ENCODE results near the gene LAYN.

The LAYN gene, protein sequence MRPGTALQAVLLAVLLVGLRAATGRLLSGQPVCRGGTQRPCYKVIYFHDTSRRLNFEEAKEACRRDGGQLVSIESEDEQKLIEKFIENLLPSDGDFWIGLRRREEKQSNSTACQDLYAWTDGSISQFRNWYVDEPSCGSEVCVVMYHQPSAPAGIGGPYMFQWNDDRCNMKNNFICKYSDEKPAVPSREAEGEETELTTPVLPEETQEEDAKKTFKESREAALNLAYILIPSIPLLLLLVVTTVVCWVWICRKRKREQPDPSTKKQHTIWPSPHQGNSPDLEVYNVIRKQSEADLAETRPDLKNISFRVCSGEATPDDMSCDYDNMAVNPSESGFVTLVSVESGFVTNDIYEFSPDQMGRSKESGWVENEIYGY

DNA sequence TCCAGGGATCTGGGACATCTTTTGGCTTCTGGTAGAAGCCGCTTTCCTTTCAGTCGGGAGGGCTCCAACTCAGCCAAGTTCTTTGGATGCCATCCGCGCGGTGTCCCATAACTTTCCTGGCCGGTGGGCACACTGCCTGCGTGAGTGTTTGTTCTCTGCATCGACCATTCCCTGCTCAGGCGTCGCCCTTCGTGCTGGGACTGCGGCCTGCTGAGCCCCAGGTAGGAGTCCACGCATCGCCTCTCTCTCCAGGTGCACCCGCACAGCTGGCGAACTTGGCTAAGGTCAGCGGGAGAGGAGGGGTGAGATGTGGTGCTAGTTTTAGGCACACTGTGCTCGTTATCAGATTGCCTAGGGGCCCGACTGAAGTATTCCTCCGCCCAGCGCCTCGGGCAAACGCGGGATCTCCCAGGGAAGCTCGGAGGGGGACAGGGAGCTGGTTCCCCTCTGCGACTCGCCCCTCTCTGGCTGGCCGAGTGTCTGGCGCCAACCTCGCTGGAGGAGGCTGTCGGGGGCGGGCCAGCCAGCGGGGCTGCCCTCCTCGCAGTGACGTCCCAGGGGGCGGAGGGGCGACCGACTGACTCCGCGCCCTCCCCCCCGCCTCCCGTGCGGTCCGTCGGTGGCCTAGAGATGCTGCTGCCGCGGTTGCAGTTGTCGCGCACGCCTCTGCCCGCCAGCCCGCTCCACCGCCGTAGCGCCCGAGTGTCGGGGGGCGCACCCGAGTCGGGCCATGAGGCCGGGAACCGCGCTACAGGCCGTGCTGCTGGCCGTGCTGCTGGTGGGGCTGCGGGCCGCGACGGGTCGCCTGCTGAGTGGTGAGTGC is at the start of gene LAYN:
Gene LAYN (plus strand): TSS at position 607 of the 823 bp plus-strand sequence. CDS start 124 bp downstream, at position 731.
- peak; percentile 35 for DNase-seq

DNA sequence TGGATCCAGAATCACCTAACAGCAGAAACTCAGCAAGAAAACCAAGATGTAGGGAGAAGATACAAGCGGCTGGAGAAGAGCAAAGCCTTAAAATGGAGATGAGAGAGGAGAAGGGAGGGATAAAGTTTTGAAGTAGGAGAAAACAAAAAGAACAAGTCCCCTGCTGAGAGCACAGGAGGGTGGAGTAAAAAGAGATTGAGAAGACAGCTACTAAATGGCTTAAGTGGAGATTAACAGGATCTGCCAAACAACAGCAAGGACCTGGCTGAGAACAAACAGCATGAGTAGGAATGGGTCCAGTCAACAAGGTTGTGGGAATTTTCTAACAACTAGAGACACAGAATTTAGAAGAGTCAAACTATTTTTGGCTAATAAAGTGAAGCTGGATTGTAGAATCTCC is 46.5 kb upstream of the LAYN start:
- DNase-seq: no peak

DNA sequence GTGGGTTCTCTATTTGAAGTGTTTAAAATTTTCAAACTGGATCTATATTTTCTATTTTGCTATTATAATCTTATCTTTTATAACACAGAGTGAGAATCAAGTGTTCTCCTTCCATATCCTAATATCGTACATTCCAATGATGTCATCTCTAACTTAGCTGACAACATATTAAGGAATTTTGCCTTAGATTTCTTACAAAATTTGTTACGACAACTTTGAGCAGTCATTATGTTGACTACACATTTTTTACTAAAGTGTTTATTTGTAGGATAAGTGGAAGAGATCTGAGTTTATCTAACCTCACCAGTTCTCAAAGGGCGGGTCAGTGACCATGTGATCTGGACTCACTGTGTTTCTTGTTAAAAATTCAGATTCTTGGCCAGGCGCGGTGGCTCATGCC is 41.0 kb upstream of the LAYN start:
- no peak for DNase-seq

DNA sequence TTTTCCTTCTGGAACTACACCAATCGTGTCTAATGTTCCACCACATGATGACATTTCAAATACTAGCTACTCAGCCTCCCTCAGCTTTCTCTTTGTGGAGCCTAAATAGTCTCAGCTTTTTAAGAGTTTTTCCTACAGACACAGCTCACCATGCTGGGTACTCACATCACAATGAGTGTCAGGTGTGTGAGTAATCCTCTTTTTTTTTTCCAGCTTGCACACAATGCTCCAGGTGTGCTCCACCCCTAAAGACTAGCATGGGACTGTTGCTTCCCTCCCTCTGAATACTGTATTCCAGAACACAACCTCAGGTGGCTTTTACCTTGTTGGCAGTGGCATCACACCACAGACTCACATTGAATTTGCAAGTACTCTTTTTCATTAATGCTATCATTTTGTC is 40.0 kb upstream of the LAYN start:
- no peak for DNase-seq

DNA sequence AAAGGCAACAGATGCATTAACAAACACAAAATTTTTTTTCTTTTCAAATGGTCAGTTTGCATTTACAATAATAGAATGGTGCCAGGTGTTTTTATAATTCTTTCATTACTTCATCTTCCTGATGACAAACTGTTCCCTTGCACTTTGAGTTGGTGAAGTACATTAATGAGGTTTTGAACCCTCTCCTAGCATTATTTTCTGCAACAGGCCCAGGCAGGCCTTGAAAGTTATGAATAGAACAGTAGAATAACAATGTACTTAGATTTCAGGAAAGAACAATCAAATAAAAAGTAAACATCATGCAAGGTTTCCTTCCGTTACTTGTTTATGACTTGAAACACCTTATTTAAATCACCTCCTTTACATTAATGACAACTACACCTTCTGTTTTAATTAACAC is 37.9 kb upstream of the LAYN start:
- no peak for DNase-seq

DNA sequence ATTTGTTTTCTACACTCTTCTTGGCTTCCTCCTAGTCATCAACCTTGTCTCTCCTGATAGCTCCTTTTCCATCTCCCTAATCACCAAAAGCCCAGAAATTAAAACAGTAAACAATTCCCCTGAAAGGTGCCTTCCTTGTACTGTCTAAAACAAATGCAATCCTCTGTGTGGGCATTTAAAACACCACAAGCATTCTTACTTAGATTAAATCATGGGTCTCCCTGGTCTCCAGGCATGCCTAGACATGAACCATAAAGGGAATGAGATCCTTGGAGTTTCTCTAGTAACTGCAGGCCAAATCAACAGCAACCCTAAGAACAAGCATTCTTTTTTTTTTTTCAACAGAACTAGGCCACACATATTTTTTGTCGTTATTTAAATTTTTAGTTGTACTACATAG is 30.2 kb upstream of the LAYN start:
- DNase-seq: no peak

DNA sequence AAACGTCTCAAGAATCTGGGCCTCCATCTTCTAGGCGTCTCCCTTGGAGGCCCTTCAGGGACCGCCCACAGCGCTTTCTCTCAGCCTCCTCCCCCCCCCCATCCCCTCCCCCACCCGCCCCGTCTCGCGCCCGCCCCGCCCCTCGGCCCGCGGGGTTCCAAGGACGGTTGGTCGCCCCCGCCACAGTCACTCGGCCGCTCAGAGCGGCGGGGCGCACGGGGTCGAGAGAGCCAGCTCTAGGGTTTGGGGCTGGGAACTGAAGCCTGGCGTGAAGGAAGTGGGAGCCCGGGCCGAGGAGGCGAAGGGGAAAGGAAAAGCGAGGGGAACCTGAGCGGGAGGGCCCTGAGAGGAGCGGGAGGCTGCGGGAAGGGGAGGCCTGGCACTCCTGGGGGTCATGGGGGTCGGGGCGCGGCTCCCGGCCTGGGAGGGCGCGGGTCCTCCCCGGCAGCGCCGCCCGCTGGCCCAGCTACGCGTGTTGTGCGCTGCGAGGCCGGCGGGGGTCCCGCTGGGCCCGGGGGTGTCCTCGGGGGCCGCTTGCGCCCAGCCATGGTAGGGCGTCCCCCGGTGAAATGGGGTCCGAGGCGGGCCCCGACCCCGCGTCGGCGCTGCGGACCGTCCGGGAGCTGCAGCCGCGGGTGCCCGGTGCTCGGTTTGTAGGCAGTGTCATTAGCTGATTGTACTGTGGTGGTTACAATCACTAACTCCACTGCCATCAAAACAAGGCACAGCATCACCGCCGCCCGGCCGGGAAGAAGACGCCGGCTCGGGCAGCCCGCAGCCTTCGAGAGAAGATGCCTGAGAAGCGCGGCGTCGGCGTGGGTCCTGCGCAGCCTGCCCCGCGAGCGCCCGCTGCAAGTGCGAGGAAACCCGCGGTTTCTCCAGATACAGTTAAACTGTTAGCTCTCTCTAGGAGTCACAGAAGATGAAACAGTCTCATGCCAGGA is 28.0 kb upstream of the LAYN start, which contains the start of gene BTG4:
Gene BTG4 (minus strand): TSS at position 91 of the 944 bp plus-strand sequence. CDS start 13,610 bp downstream, outside the sequence.
- DNase-seq: peak; percentile 27

DNA sequence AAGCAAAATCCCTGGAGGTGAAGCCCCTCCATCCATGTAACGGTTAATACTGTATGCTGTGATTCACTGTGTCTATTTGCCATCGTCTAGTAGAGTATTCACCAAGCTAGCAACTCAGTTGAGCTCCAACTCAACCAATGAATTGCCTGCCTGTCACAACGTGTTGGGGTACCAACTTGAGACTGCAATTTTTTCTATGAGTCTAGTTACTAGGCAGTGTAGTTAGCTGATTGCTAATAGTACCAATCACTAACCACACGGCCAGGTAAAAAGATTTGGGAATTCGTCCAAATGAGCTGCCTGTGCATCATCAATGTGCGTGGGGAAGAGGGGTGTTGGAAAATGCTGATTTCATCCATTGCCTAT is 27.3 kb upstream of the LAYN start:
- DNase-seq: no peak

DNA sequence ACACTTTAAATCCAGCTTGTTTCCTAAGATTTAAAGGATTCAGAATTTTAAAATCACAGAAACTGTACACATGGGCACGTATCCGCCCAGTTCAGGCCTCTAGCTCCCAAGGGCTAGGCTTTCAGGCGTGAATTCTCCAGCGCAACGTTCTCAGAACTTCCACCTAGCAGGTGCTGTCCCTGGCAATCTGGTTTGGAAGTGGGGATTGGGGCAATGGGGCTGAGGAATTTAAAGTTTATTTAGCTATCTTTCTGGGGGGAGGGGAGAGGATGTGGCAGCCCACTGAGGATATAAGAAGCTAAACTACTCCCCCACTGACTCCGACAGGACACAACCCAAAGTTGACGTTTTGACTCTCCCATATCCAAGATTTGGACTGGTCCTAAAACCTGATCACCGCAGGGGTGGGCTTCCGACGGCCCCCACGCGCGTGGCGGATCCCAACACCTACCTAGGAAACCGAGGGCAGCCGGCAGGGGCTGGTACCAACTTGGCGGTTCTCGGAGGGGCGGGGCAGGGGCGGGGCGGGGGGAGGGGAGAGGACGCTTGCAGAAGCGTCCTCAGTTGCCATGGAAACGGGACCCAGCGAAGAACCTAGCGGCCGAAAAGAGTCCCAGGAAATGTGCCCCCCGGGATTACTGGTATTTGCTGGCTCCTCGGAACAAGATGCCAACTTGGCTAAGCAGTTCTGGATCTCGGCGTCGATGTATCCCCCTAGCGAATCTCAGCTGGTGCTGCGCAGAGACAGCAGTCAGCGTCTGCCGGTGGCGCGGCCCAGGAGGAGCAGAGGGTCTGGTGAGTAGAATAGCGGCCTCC is 26.1 kb upstream of the LAYN start, which contains the start of gene HOATZ:
Gene HOATZ (plus strand): TSS at position 563 of the 816 bp plus-strand sequence. CDS start 7 bp downstream, at position 570.
- DNase-seq: peak; percentile 25

DNA sequence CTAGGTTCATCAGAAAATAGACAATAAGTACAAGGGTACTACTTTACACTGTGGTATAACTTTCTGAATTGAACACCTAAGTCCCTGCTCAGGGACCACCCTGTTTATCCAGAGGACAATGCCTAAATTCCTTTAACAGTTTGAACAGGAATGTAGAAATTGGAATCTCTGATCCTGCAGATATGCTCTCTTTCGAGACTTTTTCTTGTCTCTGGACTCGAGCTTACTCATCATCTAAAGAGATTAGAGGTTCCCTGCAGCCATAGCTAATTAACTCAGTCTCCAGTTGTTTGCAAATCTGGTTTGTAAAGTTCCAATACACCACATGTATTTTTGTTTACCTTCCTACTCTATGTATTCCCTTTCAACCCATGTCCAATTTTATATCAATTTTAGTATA is 24.9 kb upstream of the LAYN start:
- DNase-seq: no peak

DNA sequence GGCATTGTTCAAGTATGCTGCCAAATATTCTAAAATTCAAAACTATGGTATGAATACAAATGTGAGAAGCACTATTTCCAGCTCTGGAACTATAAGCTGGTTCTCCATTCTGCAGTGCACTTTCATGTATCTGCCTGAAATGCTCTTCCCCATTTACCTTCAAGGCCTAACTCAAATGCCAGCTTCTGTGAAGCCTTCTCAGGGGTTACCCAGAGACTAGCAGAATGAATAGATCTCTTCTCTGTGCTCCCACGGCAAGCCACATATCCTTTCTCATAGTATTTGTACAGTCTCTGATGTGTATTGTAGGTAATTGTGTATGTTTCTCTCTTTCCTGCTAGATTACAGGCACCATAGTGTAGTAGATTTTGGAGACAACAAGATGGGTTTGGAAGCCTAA is 21.9 kb upstream of the LAYN start:
- DNase-seq: no peak

DNA sequence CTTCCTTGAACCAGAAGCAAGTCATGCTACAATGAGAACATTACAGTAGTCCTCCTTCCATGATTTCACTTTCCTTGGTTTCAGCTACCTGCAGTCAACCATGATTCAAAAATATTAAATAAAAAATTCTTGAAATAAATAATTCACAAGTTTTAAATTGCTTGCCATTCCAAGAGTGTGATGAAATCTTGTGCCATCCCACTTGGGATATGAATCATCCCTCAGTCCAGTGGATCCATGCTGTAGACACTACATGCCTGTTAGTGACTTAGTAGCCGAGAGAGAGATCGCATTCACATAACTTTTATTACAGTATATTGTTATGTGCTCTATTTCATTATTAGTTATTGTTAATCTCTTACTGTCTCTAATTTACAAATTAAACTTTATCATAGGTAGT is 20.0 kb upstream of the LAYN start:
- DNase-seq: no peak

DNA sequence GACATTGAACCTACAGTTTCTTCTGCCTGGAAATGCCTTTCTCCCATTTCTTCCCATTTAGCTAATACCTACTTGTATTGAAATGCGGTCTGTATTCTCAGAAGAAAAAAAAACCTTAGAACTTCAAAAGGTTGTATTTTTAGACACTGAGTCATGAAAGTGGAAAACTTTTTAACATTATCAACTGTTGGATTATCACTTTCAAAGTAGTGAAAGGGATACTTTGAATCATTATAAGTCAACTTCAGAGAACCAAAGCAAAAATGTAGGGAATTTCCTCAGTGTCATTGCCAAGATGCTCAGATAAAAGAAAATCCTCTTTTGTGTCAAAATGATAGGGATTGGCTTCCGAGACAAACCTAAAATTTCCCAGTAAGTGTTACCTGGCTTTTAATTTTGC is 19.4 kb upstream of the LAYN start:
- no peak for DNase-seq

DNA sequence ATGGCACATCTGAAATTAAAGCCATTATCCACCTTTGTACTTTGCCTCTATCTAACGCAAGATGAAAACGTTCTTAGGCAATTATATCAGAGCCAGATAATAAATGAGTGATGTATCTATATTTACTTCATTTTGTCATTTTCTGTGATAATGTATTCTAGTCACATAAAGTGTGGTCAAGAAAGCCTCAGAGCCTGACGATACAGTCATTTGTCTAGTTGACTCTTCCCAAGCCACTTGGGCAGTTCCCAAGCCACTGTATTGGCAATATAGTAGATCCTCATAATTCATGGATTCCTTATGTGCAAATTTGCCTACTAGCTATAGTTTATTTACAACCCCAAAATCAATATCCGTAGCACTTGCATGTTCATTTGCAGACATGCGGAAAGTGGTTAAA is 18.1 kb upstream of the LAYN start:
- DNase-seq: no peak

DNA sequence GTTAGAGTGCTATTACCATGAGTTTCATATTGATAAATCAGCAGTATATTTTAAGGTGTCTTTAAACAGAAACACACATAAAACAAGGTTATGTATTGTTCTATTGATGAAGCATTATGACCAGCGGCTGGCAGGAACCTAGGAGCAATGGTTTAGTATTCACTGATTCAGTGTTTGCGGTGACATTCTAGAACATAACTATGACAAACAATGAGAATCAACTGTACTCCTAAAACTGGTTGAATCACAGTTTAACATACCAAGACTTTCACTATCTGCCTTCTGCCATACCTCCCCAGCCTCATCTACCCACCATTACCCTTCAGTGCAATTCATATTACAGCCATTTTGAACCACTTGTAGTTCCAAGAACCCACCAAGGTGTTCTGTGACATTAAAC is 17.2 kb upstream of the LAYN start:
- no peak for DNase-seq

DNA sequence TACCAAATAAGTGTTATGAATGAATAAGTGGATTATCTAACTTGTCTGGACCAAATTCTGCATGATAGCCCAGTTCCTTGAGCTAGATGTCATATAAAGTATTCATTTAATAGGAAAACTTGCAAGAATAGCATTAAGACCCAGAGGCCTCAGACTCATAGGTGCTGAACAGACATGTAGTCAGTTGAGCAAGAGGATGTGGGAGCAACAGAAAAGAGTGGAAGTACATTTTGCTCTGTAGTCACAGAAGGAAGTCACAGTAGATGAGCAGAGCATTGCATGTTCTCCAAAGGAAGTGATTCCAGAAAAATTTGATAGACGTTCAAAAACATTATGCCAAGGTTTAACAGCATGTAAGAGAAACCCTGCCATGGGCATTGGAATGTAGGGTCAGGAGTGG is 16.5 kb upstream of the LAYN start:
- no peak for DNase-seq

DNA sequence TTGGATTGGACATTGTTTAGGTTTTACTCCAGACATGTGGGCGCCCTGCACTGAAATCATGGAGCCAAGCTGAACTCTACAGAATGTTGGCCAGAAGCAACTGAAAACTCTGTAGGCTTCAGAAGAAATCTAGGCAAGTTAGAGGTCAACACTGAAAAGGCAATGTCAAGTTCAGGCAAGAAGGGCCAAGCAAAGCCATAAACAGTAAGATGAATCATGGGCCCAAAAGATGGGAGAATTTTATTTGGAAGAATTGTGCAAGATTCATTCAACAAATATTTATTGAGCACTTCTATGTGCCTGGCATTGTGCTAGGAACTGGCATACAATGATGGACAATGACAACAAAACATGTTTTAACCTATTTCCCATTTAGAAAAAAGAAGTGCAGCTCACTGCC is 15.1 kb upstream of the LAYN start:
- DNase-seq: no peak

DNA sequence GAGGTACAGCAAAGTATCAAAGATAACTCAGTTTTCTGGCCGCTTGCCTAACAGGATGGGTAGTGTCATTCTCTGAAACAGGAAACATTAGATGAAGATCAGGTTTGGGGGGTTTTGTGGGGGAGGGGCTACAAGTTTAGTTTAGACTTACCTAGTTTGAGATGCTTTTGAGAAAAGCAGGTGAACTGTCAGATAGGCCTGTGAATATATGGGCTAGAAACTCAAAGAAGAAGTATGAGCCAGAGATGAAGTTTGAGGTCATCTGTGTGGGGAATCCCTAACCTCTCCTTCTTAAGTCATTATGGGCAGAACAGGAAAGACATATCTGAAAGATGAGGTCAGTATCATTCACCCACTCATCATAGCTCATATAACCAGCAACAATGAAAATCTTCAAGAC is 14.0 kb upstream of the LAYN start:
- DNase-seq: no peak

DNA sequence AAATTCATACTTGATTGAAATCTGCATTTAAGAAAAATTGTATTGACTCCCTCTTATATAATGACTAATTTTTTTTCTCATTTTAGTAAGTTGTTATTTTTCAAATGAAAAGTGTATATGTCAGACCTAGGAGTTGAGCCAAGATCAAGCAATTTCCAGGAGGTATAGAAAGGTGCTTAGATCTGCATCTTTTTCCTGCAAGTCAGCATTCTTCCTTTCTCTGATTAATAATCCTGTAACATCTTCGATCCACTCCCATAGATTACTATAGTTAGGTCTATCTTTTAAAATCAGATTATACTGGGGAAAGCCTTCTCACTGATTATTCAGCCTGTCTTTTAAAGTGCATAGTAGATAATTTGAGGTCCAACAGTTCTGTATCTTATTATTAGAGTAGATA is 13.2 kb upstream of the LAYN start:
- no peak for DNase-seq

DNA sequence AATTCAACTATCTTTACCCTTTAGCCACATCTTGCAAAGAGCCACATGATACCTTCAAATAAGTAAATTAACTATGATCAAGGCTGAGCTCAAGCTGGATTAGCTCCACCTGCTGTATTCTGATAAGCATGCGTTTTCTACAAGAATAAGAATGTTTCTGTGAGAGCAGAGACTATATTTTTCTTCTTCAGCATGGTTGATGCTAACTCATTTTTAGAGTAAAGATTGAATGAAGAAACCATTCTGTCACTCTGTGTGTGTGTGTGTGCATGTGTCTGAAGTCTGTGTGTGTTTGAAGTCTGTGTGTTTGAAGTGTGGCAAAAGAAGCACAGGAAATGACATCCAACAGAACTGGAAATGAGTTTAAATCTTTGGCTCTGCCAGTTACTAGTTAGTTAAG is 12.0 kb upstream of the LAYN start:
- DNase-seq: no peak

DNA sequence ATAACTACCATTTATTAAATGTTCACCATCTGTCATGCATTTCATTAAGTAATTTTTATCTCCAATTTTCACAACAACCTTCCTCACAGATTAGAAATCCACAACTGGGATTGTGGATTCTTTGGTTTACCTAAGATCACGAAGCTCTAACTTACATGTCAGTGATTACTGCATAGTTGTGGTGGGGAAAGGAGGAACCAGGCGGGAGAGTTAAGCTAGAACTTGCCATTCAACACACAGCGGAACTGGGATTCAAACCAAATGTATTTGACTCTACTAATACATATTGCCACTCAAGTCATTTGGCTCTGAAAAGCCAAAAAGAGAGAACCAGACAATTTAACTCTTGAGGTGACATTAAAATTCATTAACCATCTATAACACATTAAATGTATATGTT is 10.4 kb upstream of the LAYN start:
- no peak for DNase-seq

DNA sequence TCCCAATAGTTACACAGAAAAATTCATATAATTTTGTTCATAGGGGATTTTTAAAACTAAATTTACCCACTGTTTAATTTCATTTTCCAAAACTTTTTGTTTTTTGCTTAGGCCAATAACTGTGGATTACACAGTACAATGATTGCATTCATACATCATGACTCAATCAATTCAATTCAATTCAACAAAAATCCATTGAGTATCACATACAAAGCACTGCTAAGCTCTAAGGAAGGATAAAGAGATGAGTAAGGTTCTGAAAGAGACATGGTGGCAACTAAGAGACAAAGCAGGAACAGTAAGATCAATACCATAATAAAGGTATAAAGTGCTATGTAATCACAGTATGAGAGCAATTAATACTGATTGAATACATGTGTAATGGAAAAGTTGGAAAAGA is 9.4 kb upstream of the LAYN start:
- no peak for DNase-seq
